Fibroblast of peridontal ligament (primary cell): Measurements from ENCODE around the gene SYVN1.
A peak's percentile ranks its signal among the peaks of the same experiment; 100 is the strongest.
"Not testable (repeated sequence)": the region's sequence is repeated elsewhere in the genome, so short reads cannot be mapped to it uniquely, and the experiment has no call there.

ENCODE experiments used
- DNase-seq: peaks from one replicate; pipeline ENCODE4 v3.0.0-alpha.2; 2010; ENCODE audit errors: extremely low read depth

The SYVN1 gene

DNA sequence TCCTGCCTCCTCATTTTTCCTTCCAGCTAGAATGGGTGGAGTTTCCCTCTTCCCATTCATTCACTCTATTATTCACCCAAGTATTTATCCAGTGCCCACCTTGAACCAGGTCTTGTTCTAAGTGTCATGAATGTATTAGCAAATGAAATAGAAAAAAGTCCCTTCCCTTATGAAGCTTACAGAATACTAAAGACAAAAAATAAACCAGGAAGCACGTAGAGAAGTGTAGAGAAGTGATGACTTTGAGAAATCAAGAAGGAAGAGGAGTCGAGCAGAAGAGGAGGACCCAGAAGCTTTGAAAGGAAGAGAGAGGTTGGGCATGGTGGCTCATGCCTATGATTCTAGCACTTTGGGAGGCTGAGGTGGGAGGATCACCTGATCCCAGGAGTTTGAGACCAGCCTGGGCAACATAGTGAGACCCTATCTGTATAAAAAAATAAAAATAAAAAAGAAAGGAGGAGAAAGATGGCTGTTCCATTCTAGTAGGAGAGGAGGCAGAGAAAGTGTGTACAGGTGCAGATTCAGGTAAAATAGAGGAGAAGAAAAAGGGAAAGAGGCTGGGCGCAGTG, 17.1 kb upstream of the SYVN1 start:
- no peak for DNase-seq

DNA sequence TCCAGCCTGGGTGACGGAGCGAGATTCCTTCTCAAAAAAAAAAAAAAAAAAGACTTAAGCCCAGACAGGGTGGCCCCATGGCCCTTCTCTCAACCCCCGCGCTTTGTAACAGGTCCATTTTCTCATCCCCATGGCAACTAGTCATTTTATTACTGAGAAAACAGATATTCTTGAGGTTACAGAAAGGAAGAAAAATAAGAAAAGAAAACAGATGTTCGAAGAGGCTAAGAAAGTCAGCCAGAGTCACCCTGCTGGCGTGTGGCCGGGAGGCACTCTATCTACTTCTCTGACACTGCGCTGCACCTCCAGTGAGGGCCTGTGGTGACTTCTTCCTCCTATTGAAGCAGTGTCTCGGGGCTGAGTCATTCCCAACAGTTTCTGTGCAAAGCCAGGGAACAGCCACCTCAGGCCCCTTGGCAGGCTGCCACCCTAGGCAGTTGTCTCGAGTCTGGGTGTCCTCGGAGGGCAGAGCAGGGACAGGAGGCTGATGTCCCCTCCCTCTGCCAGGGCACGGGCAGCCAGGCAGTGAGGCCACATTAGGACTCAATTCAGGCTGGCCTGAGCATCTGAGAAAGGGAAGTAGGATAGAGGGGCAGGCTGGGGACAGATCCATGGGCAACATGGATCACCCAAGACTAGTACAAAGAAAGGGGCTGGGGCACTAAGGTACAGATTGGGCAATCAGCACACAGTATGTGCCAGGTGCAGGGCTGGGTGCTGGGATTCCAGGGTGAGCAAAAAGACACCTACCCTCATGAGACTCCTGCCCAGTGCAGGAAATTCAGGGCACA, 16.4 kb upstream of the SYVN1 start:
- peak; percentile 53 for DNase-seq

DNA sequence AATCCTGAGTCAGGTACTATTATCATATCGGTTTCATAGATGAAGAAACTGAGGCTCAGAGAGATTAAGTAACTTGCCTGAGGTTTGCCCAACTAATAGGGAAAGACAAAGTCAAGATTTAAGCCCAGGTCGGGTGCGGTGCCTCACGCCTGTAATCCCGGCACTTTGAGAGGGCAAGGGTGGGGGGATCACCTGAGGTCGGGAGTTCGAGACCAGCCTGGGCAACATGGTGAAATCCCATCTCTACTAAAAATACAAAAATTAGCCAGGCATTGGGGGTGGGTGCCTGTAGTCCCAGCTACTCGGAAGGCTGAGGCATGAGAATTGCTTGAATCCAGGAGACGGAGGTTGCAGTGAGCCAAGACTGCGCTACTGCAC, 15.8 kb upstream of the SYVN1 start:
- not testable (repeated sequence) for DNase-seq

DNA sequence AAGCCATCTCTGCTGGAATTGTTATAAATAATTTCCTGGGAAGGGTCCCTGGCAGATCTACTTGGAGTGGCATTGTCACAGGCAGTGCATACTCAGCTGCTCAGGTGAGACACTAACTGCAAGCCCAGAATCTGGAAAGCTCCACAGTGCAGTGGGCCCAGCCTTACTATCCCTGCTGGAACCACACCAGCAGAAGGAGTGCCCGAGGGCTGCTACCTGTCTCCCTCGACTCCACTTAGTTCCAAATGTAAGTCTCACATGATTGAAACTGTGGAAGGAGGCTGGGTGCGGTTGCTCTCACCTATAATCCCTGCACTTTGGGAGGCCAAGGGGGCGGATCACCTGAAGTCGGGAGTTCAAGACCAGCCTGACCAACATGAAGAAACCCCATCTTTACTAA, 14.3 kb upstream of the SYVN1 start:
- DNase-seq, result no peak

DNA sequence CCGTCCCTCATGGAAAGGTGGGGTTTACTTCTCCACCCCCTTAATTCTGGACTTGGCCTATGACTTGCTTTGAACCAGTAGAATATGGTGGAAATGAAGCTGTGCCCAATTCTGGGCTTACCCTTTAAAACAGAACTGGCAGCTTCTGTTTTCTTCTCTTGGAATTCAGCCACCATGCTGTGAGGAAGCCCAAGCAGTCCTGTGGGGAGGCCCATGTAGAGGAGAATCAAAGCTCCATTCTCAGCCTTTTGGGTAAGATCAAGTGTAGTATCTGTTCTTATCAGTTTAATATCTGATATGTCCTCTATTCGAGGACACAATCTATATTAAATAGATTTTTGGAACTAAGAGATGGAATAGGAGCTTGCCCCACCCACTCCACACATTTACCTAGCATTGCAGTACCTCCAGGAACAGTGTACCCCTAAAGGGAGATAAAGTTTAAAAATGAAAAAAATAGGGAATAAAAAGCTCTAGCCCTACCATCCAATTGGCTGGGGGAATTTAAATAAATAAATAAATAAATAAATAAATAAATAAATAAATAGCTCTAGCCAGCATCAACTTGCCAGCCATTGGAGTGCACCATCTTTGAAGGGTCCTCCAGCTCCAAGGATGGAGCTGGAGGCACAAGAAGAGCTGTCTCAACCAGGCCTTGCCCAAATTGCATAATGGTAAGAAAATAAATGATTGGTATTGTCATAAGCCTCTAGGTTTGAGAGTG, 13.2 kb upstream of the SYVN1 start:
- no peak for DNase-seq

GRCh38 chr11:65141896-65142494, 7.7 kb upstream of the SYVN1 start:
- no peak for DNase-seq

DNA sequence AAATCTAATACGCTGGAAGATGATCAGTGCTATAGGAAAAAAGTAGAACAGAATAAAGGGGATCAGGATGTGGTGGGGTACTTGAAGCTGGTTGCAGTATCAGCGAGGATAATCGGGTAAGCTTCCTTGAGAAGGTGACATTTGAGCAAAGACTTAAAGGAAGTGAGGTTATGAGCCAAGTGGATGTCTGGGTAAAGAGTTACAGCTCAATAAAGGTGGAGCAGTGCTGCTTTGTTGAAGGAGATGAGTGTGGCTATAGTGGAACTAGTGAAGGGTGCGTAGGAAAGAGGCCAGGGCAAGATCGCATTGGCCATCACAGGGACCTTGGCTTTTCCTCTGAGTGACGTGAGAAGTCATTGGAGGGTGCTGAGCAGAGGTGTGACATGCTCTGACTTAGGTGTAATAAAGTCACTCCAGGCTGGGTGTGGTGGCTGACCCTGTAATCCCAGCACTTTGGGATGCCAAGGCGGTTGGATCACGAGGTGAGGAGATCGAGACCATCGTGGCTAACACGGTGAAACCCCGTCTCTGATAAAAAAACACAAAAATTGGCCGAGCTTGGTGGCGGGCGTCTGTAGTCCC, 2.3 kb upstream of the SYVN1 start:
- DNase-seq, result no peak

GRCh38 chr11:65135633-65136145, 1.4 kb upstream of the SYVN1 start:
- DNase-seq, result no peak

GRCh38 chr11:65134952-65135632, 773 bp upstream of the SYVN1 start:
- DNase-seq, result peak; percentile 94

GRCh38 chr11:65133724-65134123, 595 bp downstream of the SYVN1 start:
- peak; percentile 59 for DNase-seq

DNA sequence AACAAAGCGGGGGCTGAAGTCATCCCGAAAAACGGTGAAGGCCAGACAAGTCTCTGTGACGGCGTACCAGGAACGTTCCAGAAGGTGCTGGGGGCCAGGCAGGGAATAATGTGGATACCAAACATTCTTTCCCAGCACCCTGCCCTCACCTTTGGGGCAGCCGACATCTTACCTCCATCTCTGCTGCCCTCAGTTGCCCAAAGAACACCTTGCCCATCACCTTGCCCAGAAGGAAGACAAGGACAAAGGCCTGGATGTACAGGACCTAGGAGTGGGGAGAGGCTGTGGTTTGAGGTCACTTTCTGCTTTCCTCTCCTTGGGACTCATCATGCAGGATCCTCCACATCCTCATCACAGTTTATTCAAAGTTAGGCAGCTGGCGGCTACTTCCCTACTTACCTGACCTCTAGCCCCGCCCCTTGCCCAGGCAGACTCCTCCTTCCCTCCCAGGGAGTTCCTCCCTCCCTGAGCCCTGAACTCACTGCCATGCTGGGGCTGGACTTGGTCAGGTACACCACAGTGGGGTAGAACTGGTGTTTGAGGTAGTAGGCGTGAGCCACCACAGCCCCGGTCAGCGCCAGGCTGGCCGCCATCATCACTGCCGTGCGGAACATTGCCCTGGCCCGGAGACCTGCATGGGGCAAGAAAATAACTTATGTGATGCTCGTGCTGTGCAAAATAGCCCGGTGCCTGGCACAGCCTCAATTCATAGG, 1.2 kb downstream of the SYVN1 start:
- DNase-seq, result no peak

DNA sequence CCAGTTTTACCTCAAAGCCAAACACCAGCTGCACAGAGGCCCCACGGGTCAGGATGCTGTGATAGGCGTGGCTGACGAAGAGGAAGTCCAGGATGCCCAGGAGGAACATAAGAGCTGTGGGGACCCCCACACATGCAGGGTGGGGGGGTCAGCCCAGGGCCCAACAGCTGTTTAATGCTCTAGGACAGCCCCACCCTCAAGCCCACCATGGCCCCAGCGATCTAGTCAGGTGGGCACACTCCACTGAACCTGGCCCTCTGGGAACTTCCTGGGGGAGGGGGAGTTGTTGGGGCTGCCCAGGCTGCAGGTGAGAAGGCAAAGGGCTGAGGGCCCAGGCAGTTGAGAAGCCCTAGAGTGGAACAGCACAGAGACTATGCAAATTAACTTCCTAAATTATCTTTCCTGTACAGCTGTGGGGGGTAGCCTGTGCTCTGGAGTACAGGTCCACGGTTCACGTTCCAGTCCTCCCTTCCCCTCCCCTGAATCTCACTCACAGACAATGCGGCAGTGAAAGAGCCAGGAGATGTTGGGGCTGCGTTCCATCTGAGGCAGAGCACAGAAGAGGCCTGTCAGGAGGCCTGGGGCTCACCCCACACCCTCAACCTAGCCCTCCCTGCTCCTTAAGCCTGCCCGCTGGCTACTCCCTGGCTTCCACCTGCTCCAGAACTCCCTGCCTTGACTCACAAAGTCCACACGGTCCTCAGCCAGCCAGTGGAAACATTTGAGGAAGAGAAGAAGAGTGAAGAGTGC, 1.9 kb downstream of the SYVN1 start:
- DNase-seq, result no peak

GRCh38 chr11:65131895-65132237, 2.5 kb downstream of the SYVN1 start:
- no peak for DNase-seq

GRCh38 chr11:65131417-65131776, 2.9 kb downstream of the SYVN1 start:
- DNase-seq, result no peak

DNA sequence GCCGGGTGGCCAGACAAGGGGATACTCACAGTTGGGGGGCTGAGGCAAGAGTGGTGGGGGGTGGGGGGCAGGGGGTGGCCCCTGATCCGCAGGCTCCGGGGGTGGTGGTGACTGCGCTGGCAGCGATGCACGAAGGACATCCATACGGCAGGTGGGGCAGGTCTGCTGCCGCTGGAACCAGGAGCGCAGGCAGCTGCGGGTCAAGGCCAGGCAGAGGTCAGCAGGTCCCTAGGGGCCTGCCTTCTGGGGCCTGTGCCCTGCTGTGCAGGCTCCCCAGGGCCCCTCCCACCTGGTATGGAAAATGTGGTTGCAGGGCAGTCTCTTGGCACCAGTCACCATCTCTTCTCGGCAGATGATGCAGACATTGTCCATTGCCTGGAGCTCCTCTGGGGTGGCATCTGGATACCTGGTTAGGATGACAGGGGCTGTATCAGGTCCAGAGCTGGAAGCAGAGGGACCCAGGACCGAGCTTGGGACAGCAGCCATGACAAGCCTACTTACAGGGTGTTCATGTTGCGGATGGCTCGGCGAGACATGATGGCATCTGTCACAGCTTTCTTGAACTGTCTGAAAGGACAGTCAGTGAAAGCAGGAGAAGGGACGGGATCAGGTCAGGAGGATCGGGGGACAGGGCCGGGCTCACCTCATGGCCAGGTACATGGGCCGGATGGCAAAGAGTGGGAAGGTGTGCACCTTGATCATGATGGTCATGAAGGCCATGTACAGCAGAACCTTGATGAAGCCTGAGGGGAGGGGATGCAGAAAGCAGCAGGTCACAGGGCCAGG, 3.5 kb downstream of the SYVN1 start:
- DNase-seq, result no peak

DNA sequence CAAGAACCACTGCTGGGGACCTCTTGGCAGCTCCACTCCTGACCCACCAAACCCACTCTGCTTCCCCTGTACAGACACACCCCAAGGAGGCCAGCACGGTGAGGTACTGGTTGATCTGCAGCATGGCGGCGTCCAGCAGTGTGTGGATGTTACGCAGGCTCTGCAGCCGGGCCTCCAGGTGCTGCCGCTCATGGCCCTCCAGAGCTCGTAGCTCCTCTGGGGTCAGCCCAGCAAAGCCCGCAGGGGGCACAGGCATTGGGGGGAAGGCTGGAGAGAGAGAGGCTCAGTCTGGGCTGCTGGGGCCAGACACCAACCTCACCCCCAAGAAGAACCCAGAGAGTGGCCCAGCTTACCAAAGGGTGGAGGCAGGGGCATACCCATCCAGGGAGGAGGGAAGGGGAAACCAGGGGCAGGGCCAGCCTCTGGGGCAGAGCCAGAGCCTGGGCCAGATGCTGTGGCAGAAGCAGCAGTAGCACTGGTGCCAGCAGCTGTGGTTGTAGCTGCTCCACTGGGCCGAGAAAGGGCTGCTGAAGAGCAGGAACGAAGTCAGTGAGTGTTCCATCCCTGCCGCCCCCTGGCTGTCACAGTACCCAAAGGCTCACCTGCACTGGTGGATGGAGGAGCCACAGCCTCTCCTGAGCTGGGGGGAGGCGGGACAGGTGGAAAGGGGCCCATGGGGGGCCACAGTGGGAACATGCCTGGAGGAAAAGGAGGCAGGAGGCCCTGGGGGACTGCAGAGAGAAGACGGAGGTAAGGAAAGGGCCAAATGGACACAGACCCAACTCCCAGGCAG, 4.5 kb downstream of the SYVN1 start:
- no peak for DNase-seq

DNA sequence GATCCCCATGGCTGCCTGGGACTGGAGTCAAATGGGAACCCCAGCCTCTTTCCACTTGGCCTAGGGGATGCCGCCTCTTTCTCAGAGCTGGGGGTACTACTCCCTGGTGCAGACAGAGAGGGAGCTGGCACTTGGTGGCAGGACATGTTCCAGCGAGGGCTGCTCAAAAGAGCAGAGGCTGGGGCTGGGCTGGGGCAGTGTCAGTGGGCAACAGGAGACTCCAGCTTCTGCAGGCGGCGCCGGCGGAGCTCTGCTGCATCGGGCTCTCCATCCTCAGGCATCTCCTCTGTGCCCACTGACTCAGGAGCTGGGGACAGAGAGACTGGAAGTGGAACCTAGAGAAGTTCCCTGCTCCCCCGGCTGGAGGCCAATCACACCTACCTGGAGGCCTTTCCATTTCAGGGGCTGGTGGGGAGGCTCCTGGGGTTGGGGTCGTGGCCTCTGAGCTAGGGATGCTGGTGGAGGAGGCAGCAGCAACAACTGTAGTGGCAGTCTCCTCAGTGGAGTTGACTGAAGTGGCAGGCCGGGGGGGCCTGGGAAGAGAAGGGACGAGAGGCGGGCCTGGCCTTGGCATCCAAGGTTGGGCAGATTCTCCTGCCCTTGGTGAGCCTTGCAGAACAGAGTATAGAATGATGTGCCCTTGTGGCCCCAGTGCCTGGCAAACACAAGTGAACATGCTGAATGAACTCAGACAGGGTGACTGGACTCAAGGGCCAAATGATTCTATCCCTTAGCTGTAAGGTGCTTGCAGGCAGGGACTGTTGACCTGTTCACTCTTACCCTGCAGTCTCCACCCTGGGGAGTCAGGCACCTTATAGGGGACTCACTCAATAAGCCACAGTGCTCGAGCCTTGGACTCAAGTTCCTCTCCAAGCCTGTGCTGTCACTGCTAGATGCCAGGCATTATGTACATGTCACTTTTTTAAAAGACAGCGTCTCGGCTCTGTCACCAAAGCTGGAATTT, 5.9 kb downstream of the SYVN1 start:
- DNase-seq, result no peak
